ENCODE measurements around the gene STK32B. TPM values are rescaled to one million over a fixed set of nuclear protein-coding genes. Genes with fewer than 3 reads are reported as not detected.

The STK32B gene
- total RNA-seq, 6 donors from 2014 or later, result 0.22 to 3.4 (median 1.0) TPM

DNA sequence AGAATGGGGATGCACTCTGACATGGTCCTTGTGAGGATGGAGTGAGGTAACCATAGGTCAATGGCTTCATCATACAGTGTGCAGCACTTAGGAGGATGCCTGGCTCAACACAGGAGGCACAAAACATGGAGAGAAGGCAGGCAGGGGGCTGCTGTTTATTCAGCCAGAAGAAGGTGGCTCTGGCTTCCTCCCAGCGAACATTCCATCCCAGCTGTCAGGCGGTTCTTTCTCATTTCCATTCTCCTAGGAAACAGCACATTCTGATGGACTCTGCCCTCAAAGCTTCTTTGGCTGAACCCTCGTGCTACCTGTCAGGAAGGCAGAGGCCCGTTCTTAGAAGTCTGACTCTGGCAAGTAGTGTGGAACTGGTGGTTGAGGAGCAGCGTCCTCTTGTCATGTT lies 18.6 kb downstream of the STK32B start:
- WGBS, 2 donors, result 49 to 78% methylated on average over 5 of the region's 5 CpGs

GRCh38 chr4:5072948-5073347 lies 21.7 kb downstream of the STK32B start:
- Histone ChIP-seq H3K4me3 (no peak overlapping the region), H3K4me1 (no peaks in the 10 kb centered on the region), H3K9me3 (peaks cover 0 to 4% (median 0%) of the 10 kb centered on the region in 4 donors), H3K36me3 (no peaks in the 10 kb centered on the region), H3K27ac (no peak overlapping the region), H3K27me3 (no peaks in the 10 kb centered on the region)
- 70 to 88% methylated on average over 1 of the region's 1 CpG for WGBS, 2 donors
- no peak for TF ChIP-seq POLR2A (IDR thresholded peaks at IDR 0.05)
- TF ChIP-seq, protein P1, sequence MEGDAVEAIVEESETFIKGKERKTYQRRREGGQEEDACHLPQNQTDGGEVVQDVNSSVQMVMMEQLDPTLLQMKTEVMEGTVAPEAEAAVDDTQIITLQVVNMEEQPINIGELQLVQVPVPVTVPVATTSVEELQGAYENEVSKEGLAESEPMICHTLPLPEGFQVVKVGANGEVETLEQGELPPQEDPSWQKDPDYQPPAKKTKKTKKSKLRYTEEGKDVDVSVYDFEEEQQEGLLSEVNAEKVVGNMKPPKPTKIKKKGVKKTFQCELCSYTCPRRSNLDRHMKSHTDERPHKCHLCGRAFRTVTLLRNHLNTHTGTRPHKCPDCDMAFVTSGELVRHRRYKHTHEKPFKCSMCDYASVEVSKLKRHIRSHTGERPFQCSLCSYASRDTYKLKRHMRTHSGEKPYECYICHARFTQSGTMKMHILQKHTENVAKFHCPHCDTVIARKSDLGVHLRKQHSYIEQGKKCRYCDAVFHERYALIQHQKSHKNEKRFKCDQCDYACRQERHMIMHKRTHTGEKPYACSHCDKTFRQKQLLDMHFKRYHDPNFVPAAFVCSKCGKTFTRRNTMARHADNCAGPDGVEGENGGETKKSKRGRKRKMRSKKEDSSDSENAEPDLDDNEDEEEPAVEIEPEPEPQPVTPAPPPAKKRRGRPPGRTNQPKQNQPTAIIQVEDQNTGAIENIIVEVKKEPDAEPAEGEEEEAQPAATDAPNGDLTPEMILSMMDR (IDR thresholded peaks at IDR 0.05), result no peak
- no peak for TF ChIP-seq POLR2AphosphoS5 (IDR thresholded peaks at IDR 0.05)
- TF ChIP-seq EP300 (IDR thresholded peaks at IDR 0.05), result no peak
- DNase-seq (no peak), ATAC-seq (ENCODE audit: low FRiP score in 2 of 2) (no peak)

More for the DNA sequence above, 18.6 kb downstream of the STK32B start:
- no peaks in the 10 kb centered on the region for H3K4me1 ChIP-seq
- H3K4me3 ChIP-seq, result no peak overlapping the region
- no peak for TF ChIP-seq POLR2A (IDR thresholded peaks at IDR 0.05)
- no peak for TF ChIP-seq EP300 (IDR thresholded peaks at IDR 0.05)
- TF ChIP-seq, protein P1 (IDR thresholded peaks at IDR 0.05), result no peak
- TF ChIP-seq POLR2AphosphoS5 (IDR thresholded peaks at IDR 0.05), result no peak
- DNase-seq (no peak), ATAC-seq (ENCODE audit: low FRiP score in 2 of 2) (no peak)
- H3K27ac ChIP-seq, result no peak overlapping the region
- no peaks in the 10 kb centered on the region for H3K36me3 ChIP-seq
- H3K27me3 ChIP-seq, result no peaks in the 10 kb centered on the region
- H3K9me3 ChIP-seq, result peaks cover 0 to 4% (median 0%) of the 10 kb centered on the region in 4 donors

DNA sequence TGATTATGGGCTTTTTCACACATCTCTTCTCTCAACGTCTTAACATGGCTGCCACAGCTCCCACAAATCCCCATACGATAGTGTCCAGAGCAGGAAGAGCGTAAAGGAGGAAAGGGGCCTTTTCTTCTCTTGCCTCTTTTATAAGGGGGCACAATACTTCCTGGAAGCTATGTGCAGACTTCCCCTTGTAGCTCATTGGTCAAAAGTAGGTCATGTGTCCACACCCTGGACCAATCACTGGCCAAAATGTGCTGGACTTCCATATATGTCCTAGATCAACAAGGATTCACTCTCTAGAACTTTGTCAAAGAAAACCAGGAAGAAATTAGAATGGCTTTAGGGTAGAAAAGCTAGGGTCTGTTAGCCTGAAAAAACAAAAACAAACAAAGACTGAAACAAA lies 26.7 kb downstream of the STK32B start:
- Histone ChIP-seq H3K9me3 (peaks cover 0 to 13% (median 5%) of the 10 kb centered on the region in 4 donors), H3K4me1 (no peaks in the 10 kb centered on the region), H3K36me3 (no peaks in the 10 kb centered on the region), H3K27me3 (no peaks in the 10 kb centered on the region), H3K27ac (no peak overlapping the region), H3K4me3 (no peak overlapping the region)
- ATAC-seq (ENCODE audit: low FRiP score in 2 of 2), result no peak
- 91 to 95% methylated on average over 3 of the region's 3 CpGs for WGBS, 2 donors
- no peak for DNase-seq
- TF ChIP-seq, protein P1 (IDR thresholded peaks at IDR 0.05), result no peak
- TF ChIP-seq EP300 (IDR thresholded peaks at IDR 0.05) (no peak), POLR2AphosphoS5 (IDR thresholded peaks at IDR 0.05) (no peak), POLR2A (IDR thresholded peaks at IDR 0.05) (no peak)

DNA sequence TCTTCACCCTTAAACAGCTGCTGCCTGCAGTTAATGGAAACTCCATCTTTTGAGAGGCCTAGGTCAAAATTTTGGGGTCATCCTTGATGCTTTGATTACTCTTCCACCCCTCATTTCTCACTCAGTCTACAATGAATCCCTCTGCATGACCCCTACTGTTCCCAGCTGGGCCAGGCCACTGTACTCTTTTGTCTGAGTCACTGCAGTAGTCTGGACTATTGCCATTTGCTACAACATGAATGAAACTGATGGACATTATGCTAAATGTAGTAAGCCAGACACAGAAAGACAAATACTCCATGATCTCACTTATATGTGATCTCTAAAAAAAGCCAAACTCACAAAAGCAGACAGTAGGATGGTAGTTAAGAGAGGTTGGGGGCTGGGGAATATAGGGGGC lies 28.3 kb downstream of the STK32B start:
- DNase-seq (no peak), ATAC-seq (ENCODE audit: low FRiP score in 2 of 2) (no peak)
- no peaks in the 10 kb centered on the region for H3K27me3 ChIP-seq
- H3K27ac ChIP-seq, result no peak overlapping the region
- peaks cover 0 to 13% (median 6%) of the 10 kb centered on the region in 4 donors for H3K9me3 ChIP-seq
- no peaks in the 10 kb centered on the region for H3K36me3 ChIP-seq
- TF ChIP-seq POLR2A (IDR thresholded peaks at IDR 0.05), result no peak
- no peak for TF ChIP-seq EP300 (IDR thresholded peaks at IDR 0.05)
- TF ChIP-seq, protein P1 (IDR thresholded peaks at IDR 0.05), result no peak
- no peak for TF ChIP-seq POLR2AphosphoS5 (IDR thresholded peaks at IDR 0.05)
- H3K4me3 ChIP-seq, result no peak overlapping the region
- no peaks in the 10 kb centered on the region for H3K4me1 ChIP-seq

GRCh38 chr4:5081441-5081999 lies 30.2 kb downstream of the STK32B start:
- Histone ChIP-seq H3K36me3 (no peaks in the 10 kb centered on the region), H3K9me3 (peaks cover 0 to 18% (median 6%) of the 10 kb centered on the region in 4 donors), H3K27me3 (no peaks in the 10 kb centered on the region), H3K27ac (no peak overlapping the region), H3K4me3 (no peak overlapping the region), H3K4me1 (no peaks in the 10 kb centered on the region)
- no peak for DNase-seq
- 72 to 83% methylated on average over 2 of the region's 2 CpGs for WGBS, 2 donors
- TF ChIP-seq POLR2A (IDR thresholded peaks at IDR 0.05) (no peak), EP300 (IDR thresholded peaks at IDR 0.05) (no peak), POLR2AphosphoS5 (IDR thresholded peaks at IDR 0.05) (no peak)
- TF ChIP-seq, protein P1 (IDR thresholded peaks at IDR 0.05), result no peak
- ATAC-seq (ENCODE audit: low FRiP score in 2 of 2), result no peak

Data from upper lobe of left lung (tissue), 6 donors.